HAP-1 (cell line): ENCODE results near the gene DCAF15.

Experiments used
- DNase-seq, 2 experiments: peaks; one replicate each; pipeline ENCODE4 v3.0.0-alpha.2; 2016 to 2020; ENCODE audit warnings: low spot score in 2 of 2
- H3K27me3 ChIP-seq: fragments of 250-450 bp; sonication (Bioruptor Pico); 2 replicates; pipeline ENCODE4 v1.5.1; 2020; ENCODE audit warnings: low read depth, mild to moderate bottlenecking, moderate library complexity
- H3K36me3 ChIP-seq: fragments of 250-450 bp; sonication (Bioruptor Pico); replicated peaks from 2 replicates; pipeline ENCODE4 v1.5.1; 2020; ENCODE audit warnings: mild to moderate bottlenecking
- H3K4me1 ChIP-seq: fragments of 250-450 bp; sonication (Bioruptor Pico); 2 replicates; pipeline ENCODE4 v1.5.1; 2020; ENCODE audit warnings: mild to moderate bottlenecking
- H3K4me3 ChIP-seq: fragments of 250-450 bp; sonication (Bioruptor Pico); 2 replicates; pipeline ENCODE4 v1.5.1; 2020; ENCODE audit warnings: mild to moderate bottlenecking, moderate library complexity
- H3K9me3 ChIP-seq: fragments of 250-450 bp; sonication (Bioruptor Pico); 2 replicates; pipeline ENCODE4 v1.5.1; 2020; ENCODE audit warnings: mild to moderate bottlenecking, moderate library complexity
- in situ Hi-C: fragments of 300-500 bp; cut with MboI; formaldehyde crosslinking; loops from 3 replicates; pipeline ENCODE4 v1.14.3; 2020; ENCODE audit warnings: low sequenced_read_pairs, inconsistent platforms, mixed read lengths

DCAF15 gene

DNA sequence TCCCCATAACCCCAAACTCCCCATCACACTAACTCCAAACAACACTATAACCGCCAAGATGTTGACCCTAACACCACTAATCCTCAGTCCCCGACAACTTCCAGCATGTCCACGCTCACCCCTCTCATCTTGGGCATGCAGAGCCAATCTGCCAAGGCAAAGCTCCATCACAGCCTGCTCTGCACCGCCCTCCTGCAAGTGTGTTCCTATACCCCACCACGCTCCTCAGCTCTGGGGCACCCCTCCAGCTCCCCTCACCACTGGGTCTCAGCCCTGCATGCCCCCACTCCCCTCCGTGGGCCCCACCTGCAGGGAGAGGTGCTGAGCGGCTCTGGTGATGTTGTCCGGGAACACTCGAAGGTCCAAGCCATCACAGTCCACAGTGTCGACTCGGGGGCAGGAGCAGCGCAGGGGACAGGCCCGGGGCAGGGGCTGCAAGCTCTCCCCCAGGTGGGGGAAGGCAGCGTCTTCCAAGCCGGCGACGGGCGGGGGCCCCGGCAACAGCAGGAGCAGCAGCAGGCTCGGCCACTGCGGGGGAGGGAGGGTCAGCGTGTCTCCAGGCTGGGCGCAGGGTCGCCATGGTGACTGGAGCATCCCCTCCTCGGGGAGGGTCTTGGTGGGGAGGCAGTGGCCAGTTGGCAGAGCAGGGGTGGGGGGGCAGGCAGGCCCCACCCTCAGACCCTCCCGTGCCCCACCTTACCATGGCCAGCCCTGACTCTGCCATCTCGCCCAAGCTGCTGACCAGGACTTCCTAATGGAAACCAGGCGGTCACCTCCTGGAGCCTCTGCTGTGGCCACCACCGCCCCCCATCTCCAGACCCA, 14.6 kb upstream of the DCAF15 start:
- Histone ChIP-seq H3K4me1 (no peaks in the 10 kb centered on the region), H3K9me3 (no peaks in the 10 kb centered on the region), H3K4me3 (no peak overlapping the region), H3K36me3 (no peaks in the 10 kb centered on the region), H3K27me3 (no peaks in the 10 kb centered on the region)
- no peak for DNase-seq
- in situ Hi-C loops, result no loop called here

- in situ Hi-C loops, result no loop called here
- no peak for DNase-seq
- no peaks in the 10 kb centered on the region for H3K4me1 ChIP-seq
- no peaks in the 10 kb centered on the region for H3K27me3 ChIP-seq
- H3K4me3 ChIP-seq, result no peak within 1 kb of the TSS
- no peaks in the 10 kb centered on the region for H3K9me3 ChIP-seq
- no peaks in the 10 kb centered on the region for H3K36me3 ChIP-seq
These were observed 13.8 kb upstream of the DCAF15 start, which contains the start of gene PODNL1 for GRCh38 chr19:13938301-13939064. TSS of gene PODNL1 (minus strand) at chr19:13938417. CDS start at chr19:13938181, 236 bp downstream.

GRCh38 chr19:13942023-13942684, 10.2 kb upstream of the DCAF15 start:
- DNase-seq, result no peak

GRCh38 chr19:13946414-13946813, 5.9 kb upstream of the DCAF15 start:
- in situ Hi-C loops, result no loop called here
- DNase-seq, result no peak
- H3K9me3 ChIP-seq, result no peaks in the 10 kb centered on the region
- no peaks in the 10 kb centered on the region for H3K27me3 ChIP-seq
- H3K36me3 ChIP-seq, result no peaks in the 10 kb centered on the region
- H3K4me3 ChIP-seq, result no peak overlapping the region
- H3K4me1 ChIP-seq, result no peaks in the 10 kb centered on the region

More at GRCh38 chr19:13942023-13942684, 10.2 kb upstream of the DCAF15 start:
- no peaks in the 10 kb centered on the region for H3K4me1 ChIP-seq
- in situ Hi-C loops, result no loop called here
- no peaks in the 10 kb centered on the region for H3K27me3 ChIP-seq
- H3K36me3 ChIP-seq, result no peaks in the 10 kb centered on the region
- H3K9me3 ChIP-seq, result no peaks in the 10 kb centered on the region
- H3K4me3 ChIP-seq, result no peak overlapping the region

DNA sequence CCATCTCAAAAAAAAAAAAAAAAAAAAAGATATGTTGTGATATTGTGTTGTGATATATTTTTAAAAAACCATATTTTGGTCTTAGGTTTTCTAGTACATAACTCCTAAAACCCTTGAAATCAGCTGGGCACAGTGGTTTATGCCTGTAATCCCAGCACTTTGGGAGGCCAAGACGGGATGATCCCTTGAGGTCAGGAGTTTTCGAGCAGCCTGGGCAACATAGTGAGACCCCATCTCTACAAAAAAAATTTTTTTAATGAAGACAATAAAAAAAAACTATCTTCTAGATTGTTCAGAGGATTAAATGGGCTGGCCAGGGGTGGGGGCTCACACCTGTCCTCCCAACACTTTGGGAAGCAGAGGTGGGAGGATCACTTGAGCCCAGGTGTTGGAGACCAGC, 1.3 kb upstream of the DCAF15 start:
- Histone ChIP-seq H3K36me3 (peaks cover 16% of the 10 kb centered on the region), H3K4me3 (no peak overlapping the region), H3K27me3 (no peaks in the 10 kb centered on the region), H3K4me1 (peaks cover 5% of the 10 kb centered on the region), H3K9me3 (no peaks in the 10 kb centered on the region)
- in situ Hi-C loops, result no loop called here
- DNase-seq, result no peak

DNA sequence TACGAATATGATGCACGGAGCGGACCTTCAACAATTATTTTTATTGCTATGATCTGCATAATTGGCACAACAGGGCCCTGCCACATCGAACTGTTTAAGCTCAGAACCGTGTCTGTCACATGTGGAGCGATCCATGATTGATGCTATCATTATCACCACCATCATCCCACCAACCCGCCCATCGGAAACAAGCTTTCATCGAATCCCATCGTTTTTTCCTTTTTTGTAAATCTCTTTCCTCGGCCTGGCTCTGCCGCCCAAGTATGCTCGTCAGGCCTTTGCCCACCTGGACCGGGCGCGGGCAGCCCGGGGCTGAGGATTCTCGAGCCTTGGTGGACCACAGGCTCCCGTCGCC, 533 bp upstream of the DCAF15 start:
- in situ Hi-C loops, result no loop called here
- Histone ChIP-seq H3K27me3 (no peaks in the 10 kb centered on the region), H3K4me1 (peaks cover 5% of the 10 kb centered on the region), H3K9me3 (no peaks in the 10 kb centered on the region), H3K4me3 (peak overlapping the region; percentile 84), H3K36me3 (peaks cover 23% of the 10 kb centered on the region)
- DNase-seq, result peak in 1 of 2 experiments; percentile 11

DNA sequence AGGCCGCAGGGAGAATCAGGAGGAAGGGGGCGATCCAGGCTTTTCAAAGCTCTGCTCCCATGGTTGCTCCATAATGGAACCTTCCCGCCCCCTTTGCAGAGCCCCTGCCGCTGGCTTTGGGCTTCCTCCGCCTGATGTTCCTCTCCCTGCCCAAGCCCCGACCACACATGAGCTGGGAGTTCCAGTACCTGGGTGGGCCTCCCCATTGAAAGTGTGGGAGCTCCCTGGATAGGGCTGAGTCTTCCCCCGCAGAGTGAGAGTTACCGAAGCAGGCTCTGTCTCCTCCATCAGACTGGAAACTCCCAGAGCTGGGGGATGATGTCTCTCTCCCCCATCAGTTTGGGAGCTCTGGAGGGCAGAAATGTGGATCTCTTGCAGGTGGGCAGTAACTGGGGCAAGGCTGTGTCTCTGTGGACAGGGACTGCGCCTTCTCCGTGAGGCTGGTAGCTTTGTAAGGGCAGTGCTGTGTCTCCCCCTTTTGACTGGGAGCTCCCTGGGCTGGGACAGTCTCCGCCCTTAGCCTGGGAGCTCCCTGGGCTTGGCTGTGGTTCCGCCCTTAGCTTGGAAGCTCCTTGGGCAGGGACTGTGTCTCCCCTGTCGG, 722 bp downstream of the DCAF15 start:
- peak in 1 of 2 experiments; percentile 51 for DNase-seq

DNA sequence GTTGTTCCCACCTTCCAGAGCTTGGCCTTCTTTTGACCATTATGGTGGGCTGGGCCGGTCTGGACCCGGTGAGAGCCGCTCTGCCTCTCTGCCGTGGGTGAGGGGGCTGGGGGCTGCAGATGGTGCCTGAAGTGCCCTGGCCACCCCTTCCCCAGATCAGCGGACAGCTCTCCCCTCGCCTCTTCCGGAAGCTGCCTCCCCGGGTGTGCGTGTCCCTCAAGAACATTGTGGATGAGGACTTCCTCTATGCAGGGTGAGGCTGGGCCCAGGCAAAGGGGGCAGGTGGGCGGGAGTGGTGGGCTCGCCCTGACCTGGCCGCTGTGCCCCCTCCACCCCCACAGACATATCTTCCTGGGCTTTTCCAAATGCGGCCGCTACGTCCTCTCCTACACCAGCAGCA, 1.9 kb downstream of the DCAF15 start:
- peaks cover 5% of the 10 kb centered on the region for H3K4me1 ChIP-seq
- in situ Hi-C loops, result no loop called here
- H3K36me3 ChIP-seq, result peaks cover 36% of the 10 kb centered on the region
- no peaks in the 10 kb centered on the region for H3K27me3 ChIP-seq
- no peaks in the 10 kb centered on the region for H3K9me3 ChIP-seq
- DNase-seq, result no peak
- H3K4me3 ChIP-seq, result no peak overlapping the region

More for the DNA sequence above, 722 bp downstream of the DCAF15 start:
- peaks cover 28% of the 10 kb centered on the region for H3K36me3 ChIP-seq
- H3K9me3 ChIP-seq, result no peaks in the 10 kb centered on the region
- peaks cover 5% of the 10 kb centered on the region for H3K4me1 ChIP-seq
- H3K27me3 ChIP-seq, result no peaks in the 10 kb centered on the region
- in situ Hi-C loops, result no loop called here
- peak overlapping the region; percentile 84 for H3K4me3 ChIP-seq

- peaks cover 5% of the 10 kb centered on the region for H3K4me1 ChIP-seq
- H3K36me3 ChIP-seq, result peaks cover 52% of the 10 kb centered on the region
- no peak for DNase-seq
- H3K4me3 ChIP-seq, result no peak overlapping the region
- H3K9me3 ChIP-seq, result no peaks in the 10 kb centered on the region
- in situ Hi-C loops, result no loop called here
- H3K27me3 ChIP-seq, result no peaks in the 10 kb centered on the region
These were observed 3.5 kb downstream of the DCAF15 start for GRCh38 chr19:13955662-13956364.

GRCh38 chr19:13956365-13956744, 4.0 kb downstream of the DCAF15 start:
- no peak for DNase-seq
- Histone ChIP-seq H3K27me3 (no peaks in the 10 kb centered on the region), H3K4me3 (no peak overlapping the region), H3K36me3 (peaks cover 54% of the 10 kb centered on the region), H3K9me3 (no peaks in the 10 kb centered on the region), H3K4me1 (peaks cover 5% of the 10 kb centered on the region)
- in situ Hi-C loops, result no loop called here

GRCh38 chr19:13957051-13957450, 4.7 kb downstream of the DCAF15 start:
- in situ Hi-C loops, result no loop called here
- Histone ChIP-seq H3K4me1 (no peaks in the 10 kb centered on the region; the same call in 1 of the 2 replicates), H3K27me3 (no peaks in the 10 kb centered on the region), H3K9me3 (no peaks in the 10 kb centered on the region), H3K36me3 (peaks cover 58% of the 10 kb centered on the region), H3K4me3 (no peak overlapping the region)
- DNase-seq, result no peak

DNA sequence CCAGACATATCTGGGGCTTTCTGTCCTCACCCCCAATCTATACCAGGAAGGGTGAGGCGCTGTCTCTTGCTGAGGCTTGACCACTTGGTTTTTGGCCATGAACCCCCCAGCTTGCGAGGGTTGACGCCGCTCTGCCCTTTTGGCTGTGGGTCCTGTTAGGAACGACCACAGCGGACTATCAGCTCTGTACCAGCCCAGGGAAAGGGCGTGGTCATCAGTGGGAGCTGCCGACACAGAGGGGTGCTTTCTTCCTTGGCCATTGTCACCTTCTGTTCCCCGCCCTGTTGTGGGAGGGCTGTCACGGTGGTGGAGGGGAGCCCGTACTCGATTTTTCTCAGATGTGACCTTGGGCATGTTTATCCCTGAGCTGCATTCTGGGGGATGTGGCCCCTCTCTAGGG, 5.7 kb downstream of the DCAF15 start:
- Histone ChIP-seq H3K27me3 (no peaks in the 10 kb centered on the region), H3K9me3 (no peaks in the 10 kb centered on the region), H3K36me3 (peaks cover 58% of the 10 kb centered on the region), H3K4me1 (no peaks in the 10 kb centered on the region; the same call in 1 of the 2 replicates), H3K4me3 (no peak overlapping the region)
- no peak for DNase-seq
- in situ Hi-C loops, result no loop called here
